Measurements from ENCODE around the gene FBN1.

FBN1 gene

GRCh38 chr15:48566668-48567067 is 78.8 kb downstream of the FBN1 start:
- CTCF ChIA-PET = interaction anchor here (1.1 kb wide), 1 partner anchor 14 kb away, joined by 3 read pairs; no protein-coding TSS in a partner anchor
- no peak for TF ChIP-seq CTCF (IDR thresholded peaks at IDR 0.05; ENCODE audit: insufficient read depth, low read length, missing control alignments)
- no peak overlapping the region for H3K4me3 ChIP-seq (ENCODE audit: low read depth, low read length)
- DNase-seq (ENCODE audit: low read depth, low spot score) = no peak
- POLR2A ChIA-PET = interaction anchor here (0.6 to 0.8 kb wide), 2 partner anchors 12 to 33 kb away, joined by 3 read pairs; no protein-coding TSS in a partner anchor

- DNase-seq (ENCODE audit: low read depth, low spot score) = no peak
- TF ChIP-seq CTCF (IDR thresholded peaks at IDR 0.05; ENCODE audit: insufficient read depth, low read length, missing control alignments) = no peak
- ChIA-PET CTCF (interaction anchor here (1.1 kb wide), 1 partner anchor 13 kb away, joined by 3 read pairs; no protein-coding TSS in a partner anchor), POLR2A (interaction anchor here (0.6 to 1.2 kb wide), 4 partner anchors 11 to 86 kb away, joined by 3 to 4 read pairs (median 3); partner anchors contain the start of gene FBN1)
- no peak overlapping the region for H3K4me3 ChIP-seq (ENCODE audit: low read depth, low read length)
Observed at GRCh38 chr15:48565560-48566482, 79.7 kb downstream of the FBN1 start.

GRCh38 chr15:48564690-48565089 is 80.8 kb downstream of the FBN1 start:
- ChIA-PET POLR2A (interaction anchor here (1.2 kb wide), 1 partner anchor 81 kb away, joined by 3 read pairs; the partner anchor contains the start of gene FBN1), CTCF (no interaction called here)

GRCh38 chr15:48563934-48564333 is 81.6 kb downstream of the FBN1 start:
- TF ChIP-seq CTCF (IDR thresholded peaks at IDR 0.05; ENCODE audit: insufficient read depth, low read length, missing control alignments) = no peak
- POLR2A ChIA-PET = no interaction called here
- no peak overlapping the region for H3K4me3 ChIP-seq (ENCODE audit: low read depth, low read length)
- CTCF ChIA-PET = interaction anchor here (1.4 kb wide), 1 partner anchor 11 kb away, joined by 5 read pairs; no protein-coding TSS in a partner anchor
- DNase-seq (ENCODE audit: low read depth, low spot score) = no peak

More at GRCh38 chr15:48564690-48565089, 80.8 kb downstream of the FBN1 start:
- TF ChIP-seq CTCF (IDR thresholded peaks at IDR 0.05; ENCODE audit: insufficient read depth, low read length, missing control alignments) = no peak
- no peak overlapping the region for H3K4me3 ChIP-seq (ENCODE audit: low read depth, low read length)
- no peak for DNase-seq (ENCODE audit: low read depth, low spot score)

- ChIA-PET POLR2A (no interaction called here), CTCF (no interaction called here)
- no peak for DNase-seq (ENCODE audit: low read depth, low spot score)
- TF ChIP-seq CTCF (IDR thresholded peaks at IDR 0.05; ENCODE audit: insufficient read depth, low read length, missing control alignments) = no peak
- no peak overlapping the region for H3K4me3 ChIP-seq (ENCODE audit: low read depth, low read length)
Observed at GRCh38 chr15:48560321-48561051, 85.0 kb downstream of the FBN1 start.

Measured in AG04449 (cell line).